Cardiac muscle cell (in vitro differentiated cells and primary cell): ENCODE measurements around the gene AHDC1. TPM values are rescaled to one million over a fixed set of nuclear protein-coding genes. Genes with fewer than 3 reads are reported as not detected.
"Not testable (repeated sequence)": the region's sequence is repeated elsewhere in the genome, so short reads cannot be mapped to it uniquely, and the experiment has no call there.

Experiments used
- DNase-seq, 2 donors: peaks; one replicate each; pipeline versions ENCODE4 v3.0.0 to v3.0.0-alpha.2; 2010 to 2017; ENCODE audit warnings: low read depth in 1 of 2, low spot score in 1 of 2
- H3K27ac ChIP-seq: fragments of 200-600 bp; sonication (generic); 2 replicates; pipeline ENCODE4 v1.5.1; 2016
- H3K27me3 ChIP-seq: fragments of 200-600 bp; sonication (generic); 2 replicates; pipeline ENCODE4 v1.6.0; 2016; ENCODE audit warnings: control low read depth
- H3K36me3 ChIP-seq: fragments of 200-600 bp; sonication (generic); 2 replicates; pipeline ENCODE4 v1.5.1; 2016; ENCODE audit warnings: control low read depth
- H3K4me1 ChIP-seq: fragments of 200-600 bp; sonication (generic); 2 replicates; pipeline ENCODE4 v1.8.1; 2017; ENCODE audit warnings: low read depth, mild to moderate bottlenecking, mixed run types
- H3K4me3 ChIP-seq: fragments of 200-600 bp; sonication (generic); 2 replicates; pipeline ENCODE4 v1.5.1; 2016; ENCODE audit warnings: mild to moderate bottlenecking
- H3K9me3 ChIP-seq: fragments of 200-600 bp; sonication (generic); 2 replicates; pipeline ENCODE4 v1.5.1; 2017; ENCODE audit warnings: low read depth, mild to moderate bottlenecking, control low read depth
- polyA plus RNA-seq: library from polyadenylated mRNA; unstranded; fragments of >200 nt; fragmentation: Nextera tagmentation; extraction: Ambion mirVana; gene quantifications from 2 replicates; pipeline ENCODE4 v1.2.1, GENCODE V29; 2016
- total RNA-seq: library from RNA; depleted of rRNA; stranded (reverse); fragments of >200 nt; gene quantifications from 2 replicates; pipeline ENCODE4 v1.2.3, GENCODE V29; 2016
- TF ChIP-seq, protein P1 (sequence below): IDR thresholded peaks from 2 replicates; pipeline ENCODE4 v1.5.1; 2012; ENCODE audit warnings: low read depth, mild to moderate bottlenecking, low read length

Gene AHDC1
- total and polyA plus RNA-seq, 2 experiments from 2014 or later = 16.3 to 58.1 TPM

- DNase-seq = no peak
- no peaks in the 10 kb centered on the region for H3K36me3 ChIP-seq
- no peaks in the 10 kb centered on the region for H3K9me3 ChIP-seq
- TF ChIP-seq, protein P1, sequence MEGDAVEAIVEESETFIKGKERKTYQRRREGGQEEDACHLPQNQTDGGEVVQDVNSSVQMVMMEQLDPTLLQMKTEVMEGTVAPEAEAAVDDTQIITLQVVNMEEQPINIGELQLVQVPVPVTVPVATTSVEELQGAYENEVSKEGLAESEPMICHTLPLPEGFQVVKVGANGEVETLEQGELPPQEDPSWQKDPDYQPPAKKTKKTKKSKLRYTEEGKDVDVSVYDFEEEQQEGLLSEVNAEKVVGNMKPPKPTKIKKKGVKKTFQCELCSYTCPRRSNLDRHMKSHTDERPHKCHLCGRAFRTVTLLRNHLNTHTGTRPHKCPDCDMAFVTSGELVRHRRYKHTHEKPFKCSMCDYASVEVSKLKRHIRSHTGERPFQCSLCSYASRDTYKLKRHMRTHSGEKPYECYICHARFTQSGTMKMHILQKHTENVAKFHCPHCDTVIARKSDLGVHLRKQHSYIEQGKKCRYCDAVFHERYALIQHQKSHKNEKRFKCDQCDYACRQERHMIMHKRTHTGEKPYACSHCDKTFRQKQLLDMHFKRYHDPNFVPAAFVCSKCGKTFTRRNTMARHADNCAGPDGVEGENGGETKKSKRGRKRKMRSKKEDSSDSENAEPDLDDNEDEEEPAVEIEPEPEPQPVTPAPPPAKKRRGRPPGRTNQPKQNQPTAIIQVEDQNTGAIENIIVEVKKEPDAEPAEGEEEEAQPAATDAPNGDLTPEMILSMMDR = no peak
- no peaks in the 10 kb centered on the region for H3K27me3 ChIP-seq
- no peaks in the 10 kb centered on the region for H3K4me1 ChIP-seq
- no peak overlapping the region for H3K4me3 ChIP-seq
- no peak overlapping the region for H3K27ac ChIP-seq
Observed at GRCh38 chr1:27624467-27625178, 20.7 kb upstream of the AHDC1 start.

GRCh38 chr1:27623327-27624212 is 19.6 kb upstream of the AHDC1 start:
- Histone ChIP-seq H3K9me3 (no peaks in the 10 kb centered on the region), H3K27ac (no peak overlapping the region), H3K27me3 (no peaks in the 10 kb centered on the region), H3K4me1 (no peaks in the 10 kb centered on the region), H3K4me3 (no peak overlapping the region), H3K36me3 (no peaks in the 10 kb centered on the region)
- TF ChIP-seq, protein P1 = no peak
- no peak for DNase-seq

GRCh38 chr1:27622828-27623227 is 18.9 kb upstream of the AHDC1 start:
- H3K27ac ChIP-seq = no peak overlapping the region
- TF ChIP-seq, protein P1 = no peak
- H3K36me3 ChIP-seq = no peaks in the 10 kb centered on the region
- H3K4me3 ChIP-seq = no peak overlapping the region
- no peaks in the 10 kb centered on the region for H3K9me3 ChIP-seq
- no peak for DNase-seq
- no peaks in the 10 kb centered on the region for H3K4me1 ChIP-seq
- no peaks in the 10 kb centered on the region for H3K27me3 ChIP-seq

DNA sequence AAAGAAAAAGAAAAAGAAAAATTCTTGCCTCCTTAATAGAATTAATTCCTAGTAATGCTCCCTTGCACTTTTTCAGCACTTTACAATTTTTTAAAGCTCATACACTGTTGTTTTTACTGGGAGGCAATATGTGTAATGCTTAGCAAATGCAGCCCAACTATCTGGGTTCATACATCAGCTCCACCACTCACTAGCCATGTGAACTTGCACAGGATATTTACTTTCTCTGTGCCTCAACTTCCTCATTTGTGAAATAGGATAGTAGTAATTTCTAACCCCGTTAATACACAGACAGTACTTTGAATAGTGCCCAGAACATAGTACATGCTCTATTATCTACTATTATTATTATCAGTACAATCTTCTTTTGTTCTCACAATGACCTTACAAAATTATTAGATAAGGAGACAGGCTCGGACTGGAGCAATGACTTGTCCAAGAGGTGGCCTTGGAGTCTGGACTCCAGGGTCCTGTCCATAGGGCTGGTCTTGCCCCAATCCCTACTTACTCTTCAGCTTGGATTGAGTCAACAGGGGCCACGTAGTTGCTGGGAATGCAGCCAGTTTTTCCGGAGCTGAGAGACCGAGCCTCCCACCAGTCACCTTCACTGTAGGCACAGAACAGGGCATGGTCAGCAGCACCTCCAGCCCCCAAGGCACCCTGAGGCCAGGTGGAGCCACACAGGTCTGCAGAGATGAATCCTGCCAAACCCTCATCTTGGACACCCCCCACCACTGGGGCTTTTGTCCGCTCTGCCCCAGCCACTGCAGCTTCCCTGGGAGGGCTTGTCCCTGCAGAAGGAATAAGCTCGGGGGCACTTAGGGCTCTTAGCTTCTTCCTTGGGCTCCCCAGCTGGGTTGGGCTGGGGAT is 17.3 kb upstream of the AHDC1 start:
- DNase-seq = peak in 1 of 2 donors; percentile 79
- Histone ChIP-seq H3K27me3 (no peaks in the 10 kb centered on the region), H3K9me3 (no peaks in the 10 kb centered on the region), H3K36me3 (no peaks in the 10 kb centered on the region), H3K4me3 (no peak overlapping the region), H3K27ac (no peak overlapping the region), H3K4me1 (no peaks in the 10 kb centered on the region)
- TF ChIP-seq, protein P1 = no peak

DNA sequence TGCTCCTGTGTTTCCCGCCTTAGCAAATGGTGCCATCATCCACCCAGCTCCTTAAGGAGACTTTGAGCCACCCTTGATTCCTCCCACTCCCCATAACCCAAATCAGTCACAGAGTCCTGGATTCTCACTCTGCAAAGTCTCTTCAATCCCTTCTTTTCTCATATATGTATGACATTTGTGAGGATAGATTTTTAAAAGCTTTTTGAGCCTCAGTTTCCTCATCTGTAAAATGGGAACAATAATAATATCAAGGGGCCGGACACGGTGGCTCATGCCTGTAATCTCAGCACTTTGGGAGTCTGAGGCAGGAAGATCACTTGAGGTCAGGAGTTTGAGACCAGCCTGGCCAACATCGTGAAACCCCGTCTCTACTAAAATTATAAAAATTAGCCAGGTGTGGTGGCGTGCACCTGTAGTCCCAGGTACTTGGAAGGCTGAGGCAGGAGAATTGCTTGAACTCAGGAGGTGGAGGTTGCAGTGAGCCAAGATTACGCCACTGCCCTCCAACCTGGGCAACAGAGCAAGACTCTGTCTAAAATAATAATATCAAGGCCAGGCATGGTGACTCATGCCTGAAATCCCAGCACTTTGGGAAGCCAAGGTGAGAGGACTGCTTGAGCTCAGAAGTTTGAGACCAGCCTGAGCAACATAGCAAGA is 16.0 kb upstream of the AHDC1 start:
- not testable (repeated sequence) for H3K4me3 ChIP-seq, H3K27me3 ChIP-seq, DNase-seq, H3K27ac ChIP-seq, H3K4me1 ChIP-seq, H3K36me3 ChIP-seq, H3K9me3 ChIP-seq
